ENCODE results near the gene LRIG1.

GRCh38 chr3:66444146-66444644, 56.6 kb downstream of the LRIG1 start:
- TF ChIP-seq, protein P1, sequence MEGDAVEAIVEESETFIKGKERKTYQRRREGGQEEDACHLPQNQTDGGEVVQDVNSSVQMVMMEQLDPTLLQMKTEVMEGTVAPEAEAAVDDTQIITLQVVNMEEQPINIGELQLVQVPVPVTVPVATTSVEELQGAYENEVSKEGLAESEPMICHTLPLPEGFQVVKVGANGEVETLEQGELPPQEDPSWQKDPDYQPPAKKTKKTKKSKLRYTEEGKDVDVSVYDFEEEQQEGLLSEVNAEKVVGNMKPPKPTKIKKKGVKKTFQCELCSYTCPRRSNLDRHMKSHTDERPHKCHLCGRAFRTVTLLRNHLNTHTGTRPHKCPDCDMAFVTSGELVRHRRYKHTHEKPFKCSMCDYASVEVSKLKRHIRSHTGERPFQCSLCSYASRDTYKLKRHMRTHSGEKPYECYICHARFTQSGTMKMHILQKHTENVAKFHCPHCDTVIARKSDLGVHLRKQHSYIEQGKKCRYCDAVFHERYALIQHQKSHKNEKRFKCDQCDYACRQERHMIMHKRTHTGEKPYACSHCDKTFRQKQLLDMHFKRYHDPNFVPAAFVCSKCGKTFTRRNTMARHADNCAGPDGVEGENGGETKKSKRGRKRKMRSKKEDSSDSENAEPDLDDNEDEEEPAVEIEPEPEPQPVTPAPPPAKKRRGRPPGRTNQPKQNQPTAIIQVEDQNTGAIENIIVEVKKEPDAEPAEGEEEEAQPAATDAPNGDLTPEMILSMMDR (conservative IDR thresholded peaks at IDR 0.05; ENCODE audit: low read depth, low read length), result no peak
- TF ChIP-seq EZH2 (IDR thresholded peaks at IDR 0.05; ENCODE audit: borderline replicate concordance, low read depth, low read length, poor library complexity, severe bottlenecking), result no peak

All from A673 (cell line).